Dedifferentiated amniotic fluid mesenchymal stem cell (primary cell): ENCODE data around the gene RCOR2.

Experiments used
- DNase-seq: peaks from one replicate; pipeline ENCODE4 v3.0.0-alpha.2; 2016; ENCODE audit errors: extremely low spot score

RCOR2 gene

GRCh38 chr11:63907063-63907462 lies 9.9 kb downstream of the RCOR2 start:
- no peak for DNase-seq

GRCh38 chr11:63906585-63906984 lies 10.4 kb downstream of the RCOR2 start:
- no peak for DNase-seq

- DNase-seq, result no peak
These were observed 10.9 kb downstream of the RCOR2 start for GRCh38 chr11:63906087-63906486.

GRCh38 chr11:63905179-63905578 lies 11.8 kb downstream of the RCOR2 start:
- DNase-seq, result no peak

- DNase-seq, result no peak
These were observed 12.2 kb downstream of the RCOR2 start for GRCh38 chr11:63904743-63905142.

- no peak for DNase-seq
These were observed 13.1 kb downstream of the RCOR2 start for GRCh38 chr11:63903884-63904283.

- DNase-seq, result no peak
These were observed 15.3 kb downstream of the RCOR2 start for GRCh38 chr11:63901660-63902059.

GRCh38 chr11:63897459-63898146 lies 19.4 kb downstream of the RCOR2 start:
- no peak for DNase-seq

GRCh38 chr11:63896071-63896470 lies 20.9 kb downstream of the RCOR2 start:
- DNase-seq, result no peak

- DNase-seq, result no peak
These were observed 23.6 kb downstream of the RCOR2 start for GRCh38 chr11:63893355-63893754.

- no peak for DNase-seq
These were observed 24.7 kb downstream of the RCOR2 start for GRCh38 chr11:63892228-63892627.

- no peak for DNase-seq
These were observed 26.6 kb downstream of the RCOR2 start for GRCh38 chr11:63890368-63890767.

- no peak for DNase-seq
These were observed 27.6 kb downstream of the RCOR2 start for GRCh38 chr11:63889344-63889743.

- no peak for DNase-seq
These were observed 28.5 kb downstream of the RCOR2 start for GRCh38 chr11:63888170-63889086.

- DNase-seq, result no peak
These were observed 29.5 kb downstream of the RCOR2 start for GRCh38 chr11:63887386-63887999.

GRCh38 chr11:63884196-63884932 lies 32.6 kb downstream of the RCOR2 start:
- DNase-seq, result no peak

GRCh38 chr11:63883791-63884190 lies 33.2 kb downstream of the RCOR2 start:
- DNase-seq, result no peak

GRCh38 chr11:63882555-63883242 lies 34.3 kb downstream of the RCOR2 start:
- DNase-seq, result no peak

GRCh38 chr11:63880403-63880790 lies 36.6 kb downstream of the RCOR2 start:
- DNase-seq, result no peak

GRCh38 chr11:63879598-63880402 lies 37.2 kb downstream of the RCOR2 start:
- DNase-seq, result peak; percentile 42
